SK-N-MC (cell line): ENCODE data around the gene CEP164.

Experiments
- DNase-seq: peaks from one replicate; pipeline ENCODE4 v3.0.0-alpha.2; 2011; ENCODE audit warnings: low read depth, low spot score
- H3K27ac ChIP-seq: fragments of 200-600 bp; sonication (generic); 2 replicates; pipeline ENCODE4 v1.5.1; 2016; ENCODE audit warnings: mixed run types
- H3K36me3 ChIP-seq: fragments of 200-600 bp; sonication (generic); 2 replicates; pipeline ENCODE4 v1.6.1; 2017; ENCODE audit warnings: antibody characterized with exemption, low read length, mixed read lengths; ENCODE audit not compliant: insufficient read depth
- H3K4me3 ChIP-seq: fragments of 200-600 bp; sonication (generic); 2 replicates; pipeline ENCODE4 v1.5.1; 2016
- H3K9ac ChIP-seq: fragments of 200-600 bp; sonication (generic); 2 replicates; pipeline ENCODE4 v1.8.0; 2017; ENCODE audit warnings: mixed run types, mixed read lengths; ENCODE audit not compliant: insufficient read length
- H3K9me3 ChIP-seq: fragments of 200-600 bp; sonication (generic); 2 replicates; pipeline ENCODE4 v1.6.1; 2017; ENCODE audit warnings: low read depth, mild to moderate bottlenecking, antibody characterized with exemption, low read length, moderate library complexity, mixed read lengths
- EZH2 ChIP-seq: fragments of 200-600 bp; sonication (generic); IDR thresholded peaks from one replicate; pipeline ENCODE4 v1.6.1; 2017; ENCODE audit warnings: antibody characterized with exemption
- FOXP2 ChIP-seq: optimal IDR thresholded peaks from 2 replicates; pipeline ENCODE3; 2011; ENCODE audit warnings: mild to moderate bottlenecking, moderate library complexity; ENCODE audit not compliant: insufficient read depth; ENCODE audit errors: extremely low read length, control extremely low read depth
- POLR2AphosphoS5 ChIP-seq: IDR thresholded peaks from 2 replicates; pipeline ENCODE4 v1.6.1; 2012; ENCODE audit warnings: mild to moderate bottlenecking, low read depth, low read length, borderline replicate concordance

Gene CEP164

GRCh38 chr11:117333917-117334316 lies 6.3 kb downstream of the CEP164 start:
- no peak for DNase-seq
- H3K27ac ChIP-seq: no peak overlapping the region

GRCh38 chr11:117334896-117335295 lies 7.2 kb downstream of the CEP164 start:
- no peak overlapping the region for H3K27ac ChIP-seq
- H3K36me3 ChIP-seq: peaks cover 3% of the 10 kb centered on the region; the same call in 1 of the 2 replicates
- H3K9me3 ChIP-seq: no peaks in the 10 kb centered on the region
- no peak overlapping the region for H3K9ac ChIP-seq
- DNase-seq: no peak
- TF ChIP-seq POLR2AphosphoS5: no peak
- TF ChIP-seq EZH2: no peak
- TF ChIP-seq FOXP2: no peak
- H3K4me3 ChIP-seq: no peak overlapping the region

More at GRCh38 chr11:117333917-117334316, 6.3 kb downstream of the CEP164 start:
- no peaks in the 10 kb centered on the region for H3K9me3 ChIP-seq
- H3K36me3 ChIP-seq: no peaks in the 10 kb centered on the region
- no peak overlapping the region for H3K4me3 ChIP-seq
- TF ChIP-seq POLR2AphosphoS5 (no peak), EZH2 (no peak), FOXP2 (no peak)
- H3K9ac ChIP-seq: no peak overlapping the region

- Histone ChIP-seq H3K27ac (no peak overlapping the region), H3K9ac (no peak overlapping the region), H3K4me3 (no peak overlapping the region), H3K9me3 (no peaks in the 10 kb centered on the region), H3K36me3 (peaks cover 3% of the 10 kb centered on the region; the same call in 1 of the 2 replicates)
- no peak for DNase-seq
- TF ChIP-seq EZH2 (no peak), FOXP2 (no peak), POLR2AphosphoS5 (no peak)
These were observed 7.7 kb downstream of the CEP164 start for GRCh38 chr11:117335399-117335798.

GRCh38 chr11:117337076-117337475 lies 9.4 kb downstream of the CEP164 start:
- DNase-seq: no peak
- no peak overlapping the region for H3K4me3 ChIP-seq
- H3K9me3 ChIP-seq: no peaks in the 10 kb centered on the region
- H3K9ac ChIP-seq: no peak overlapping the region
- no peak for TF ChIP-seq EZH2
- no peak for TF ChIP-seq POLR2AphosphoS5
- no peak for TF ChIP-seq FOXP2
- H3K27ac ChIP-seq: no peak overlapping the region
- H3K36me3 ChIP-seq: peaks cover 3% of the 10 kb centered on the region; the same call in 1 of the 2 replicates

- TF ChIP-seq FOXP2 (no peak), EZH2 (no peak), POLR2AphosphoS5 (no peak)
- no peak for DNase-seq
- peaks cover 5% of the 10 kb centered on the region; the same call in 1 of the 2 replicates for H3K36me3 ChIP-seq
- H3K4me3 ChIP-seq: no peak overlapping the region
- H3K9ac ChIP-seq: no peak overlapping the region
- H3K27ac ChIP-seq: no peak overlapping the region
- H3K9me3 ChIP-seq: no peaks in the 10 kb centered on the region
These were observed 17.4 kb downstream of the CEP164 start for GRCh38 chr11:117345039-117345438.

GRCh38 chr11:117354550-117354949 lies 26.9 kb downstream of the CEP164 start:
- Histone ChIP-seq H3K9ac (no peak overlapping the region), H3K27ac (no peak overlapping the region), H3K36me3 (no peaks in the 10 kb centered on the region; the same call in 1 of the 2 replicates), H3K9me3 (no peaks in the 10 kb centered on the region), H3K4me3 (no peak overlapping the region)
- TF ChIP-seq FOXP2 (no peak), POLR2AphosphoS5 (no peak)
- DNase-seq: no peak

- TF ChIP-seq EZH2 (no peak), POLR2AphosphoS5 (no peak), FOXP2 (no peak)
- H3K36me3 ChIP-seq: no peaks in the 10 kb centered on the region; the same call in 1 of the 2 replicates
These were observed 28.7 kb downstream of the CEP164 start for GRCh38 chr11:117356126-117356890.

GRCh38 chr11:117361432-117361831 lies 33.8 kb downstream of the CEP164 start:
- no peak overlapping the region for H3K9ac ChIP-seq
- no peak overlapping the region for H3K4me3 ChIP-seq
- H3K27ac ChIP-seq: no peak overlapping the region
- H3K36me3 ChIP-seq: peaks cover 18% of the 10 kb centered on the region
- no peak for DNase-seq
- H3K9me3 ChIP-seq: no peaks in the 10 kb centered on the region
- no peak for TF ChIP-seq POLR2AphosphoS5
- no peak for TF ChIP-seq EZH2
- TF ChIP-seq FOXP2: no peak

More at GRCh38 chr11:117356126-117356890, 28.7 kb downstream of the CEP164 start:
- no peak overlapping the region for H3K4me3 ChIP-seq
- DNase-seq: no peak
- no peak overlapping the region for H3K9ac ChIP-seq
- no peak overlapping the region for H3K27ac ChIP-seq
- no peaks in the 10 kb centered on the region for H3K9me3 ChIP-seq

- Histone ChIP-seq H3K36me3 (peaks cover 21% of the 10 kb centered on the region), H3K9me3 (no peaks in the 10 kb centered on the region), H3K27ac (no peak overlapping the region), H3K9ac (no peak overlapping the region), H3K4me3 (no peak overlapping the region)
- no peak for TF ChIP-seq POLR2AphosphoS5
- TF ChIP-seq EZH2: no peak
- no peak for TF ChIP-seq FOXP2
- DNase-seq: no peak
These were observed 38.6 kb downstream of the CEP164 start for GRCh38 chr11:117366248-117366647.
